Measurements from ENCODE around the gene REEP6.

The REEP6 gene

GRCh38 chr19:1457892-1458291, 33.1 kb upstream of the REEP6 start:
- Histone ChIP-seq H3K9ac (ENCODE audit: low read depth in 1 of 2, low read length in 2 of 2) (no peak overlapping the region), H3K9me3 (ENCODE audit: control insufficient read depth in 1 of 2, low read length in 2 of 2) (no peaks in the 10 kb centered on the region), H3K4me1 (ENCODE audit: control insufficient read depth in 1 of 2, insufficient read depth in 2 of 2, low read length in 2 of 2) (peaks cover 0 to 22% of the 10 kb centered on the region in 2 donors), H3K27ac (ENCODE audit: low read depth, low read length) (no peak overlapping the region), H3K27me3 (ENCODE audit: control insufficient read depth in 1 of 2, insufficient read depth in 2 of 2, low read length in 2 of 2) (peaks cover 47 to 50% of the 10 kb centered on the region in 2 donors), H3K4me3 (ENCODE audit: low read depth in 1 of 2, low read length in 2 of 2) (no peak overlapping the region), H3K36me3 (ENCODE audit: control insufficient read depth in 1 of 2, insufficient read depth in 2 of 2, low read length in 2 of 2) (no peaks in the 10 kb centered on the region)

GRCh38 chr19:1459479-1459878, 31.5 kb upstream of the REEP6 start:
- H3K4me1 ChIP-seq (ENCODE audit: control insufficient read depth in 1 of 2, insufficient read depth in 2 of 2, low read length in 2 of 2) = peaks cover 0 to 17% of the 10 kb centered on the region in 2 donors
- H3K27ac ChIP-seq (ENCODE audit: low read depth, low read length) = no peak overlapping the region
- H3K36me3 ChIP-seq (ENCODE audit: control insufficient read depth in 1 of 2, insufficient read depth in 2 of 2, low read length in 2 of 2) = no peaks in the 10 kb centered on the region
- H3K9me3 ChIP-seq (ENCODE audit: control insufficient read depth in 1 of 2, low read length in 2 of 2) = no peaks in the 10 kb centered on the region
- peaks cover 33 to 36% of the 10 kb centered on the region in 2 donors for H3K27me3 ChIP-seq (ENCODE audit: control insufficient read depth in 1 of 2, insufficient read depth in 2 of 2, low read length in 2 of 2)
- H3K9ac ChIP-seq (ENCODE audit: low read depth in 1 of 2, low read length in 2 of 2) = no peak overlapping the region
- no peak overlapping the region for H3K4me3 ChIP-seq (ENCODE audit: low read depth in 1 of 2, low read length in 2 of 2)

DNA sequence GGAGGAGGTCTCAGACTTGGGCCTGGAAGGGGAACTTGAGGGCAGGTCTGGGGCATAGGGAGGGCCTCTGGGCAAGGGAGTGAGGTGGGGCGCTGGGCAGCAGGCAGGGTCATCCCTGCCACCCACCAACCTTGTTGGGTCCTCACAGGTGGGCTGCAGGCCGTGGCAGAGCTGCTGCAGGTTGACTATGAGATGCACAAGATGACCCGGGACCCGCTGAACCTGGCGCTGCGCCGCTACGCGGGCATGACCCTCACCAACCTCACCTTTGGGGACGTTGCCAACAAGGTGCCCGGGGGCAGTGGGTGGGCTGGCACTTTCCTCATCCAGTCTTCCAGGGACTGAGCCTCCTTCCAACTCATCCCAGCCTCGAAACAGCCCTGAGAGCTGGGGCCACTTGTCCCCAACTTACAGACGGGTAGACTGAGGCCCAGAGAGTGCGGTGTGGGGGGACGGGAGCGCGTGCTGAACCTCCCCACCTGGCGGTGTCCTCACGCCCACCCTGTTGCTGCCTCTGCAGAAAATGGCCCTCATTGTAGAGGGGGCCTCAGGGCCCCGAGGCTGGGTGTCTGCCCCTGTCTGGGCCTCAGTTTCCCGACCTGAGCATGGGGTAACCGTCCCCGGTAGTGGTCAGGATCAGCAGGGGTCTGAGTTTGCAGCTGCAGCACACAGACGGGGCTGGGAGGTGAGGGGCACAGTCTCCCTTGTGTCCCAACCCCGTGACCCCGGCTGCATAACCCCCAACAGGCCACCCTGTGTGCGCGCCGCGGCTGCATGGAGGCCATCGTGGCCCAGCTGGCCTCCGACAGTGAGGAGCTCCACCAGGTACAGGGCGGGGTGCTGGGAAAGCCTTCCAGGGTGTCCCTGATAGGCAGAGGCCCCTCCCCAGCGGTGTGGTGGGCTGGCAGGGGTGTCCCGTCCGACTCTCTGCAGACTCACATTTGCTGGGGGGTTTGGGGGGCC, 30.7 kb upstream of the REEP6 start:
- no peaks in the 10 kb centered on the region for H3K9me3 ChIP-seq (ENCODE audit: control insufficient read depth in 1 of 2, low read length in 2 of 2)
- H3K27me3 ChIP-seq (ENCODE audit: control insufficient read depth in 1 of 2, insufficient read depth in 2 of 2, low read length in 2 of 2) = peaks cover 33 to 36% of the 10 kb centered on the region in 2 donors
- H3K27ac ChIP-seq (ENCODE audit: low read depth, low read length) = no peak overlapping the region
- H3K9ac ChIP-seq (ENCODE audit: low read depth in 1 of 2, low read length in 2 of 2) = no peak overlapping the region
- H3K4me1 ChIP-seq (ENCODE audit: control insufficient read depth in 1 of 2, insufficient read depth in 2 of 2, low read length in 2 of 2) = peaks cover 0 to 12% of the 10 kb centered on the region in 2 donors
- H3K4me3 ChIP-seq (ENCODE audit: low read depth in 1 of 2, low read length in 2 of 2) = no peak overlapping the region
- no peaks in the 10 kb centered on the region for H3K36me3 ChIP-seq (ENCODE audit: control insufficient read depth in 1 of 2, insufficient read depth in 2 of 2, low read length in 2 of 2)

- H3K27me3 ChIP-seq (ENCODE audit: control insufficient read depth in 1 of 2, insufficient read depth in 2 of 2, low read length in 2 of 2) = peaks cover 28 to 35% of the 10 kb centered on the region in 2 donors
- no peak overlapping the region for H3K9ac ChIP-seq (ENCODE audit: low read depth in 1 of 2, low read length in 2 of 2)
- H3K4me3 ChIP-seq (ENCODE audit: low read depth in 1 of 2, low read length in 2 of 2) = no peak overlapping the region
- no peaks in the 10 kb centered on the region for H3K9me3 ChIP-seq (ENCODE audit: control insufficient read depth in 1 of 2, low read length in 2 of 2)
- no peaks in the 10 kb centered on the region for H3K36me3 ChIP-seq (ENCODE audit: control insufficient read depth in 1 of 2, insufficient read depth in 2 of 2, low read length in 2 of 2)
- H3K4me1 ChIP-seq (ENCODE audit: control insufficient read depth in 1 of 2, insufficient read depth in 2 of 2, low read length in 2 of 2) = peaks cover 0 to 3% of the 10 kb centered on the region in 2 donors
- no peak overlapping the region for H3K27ac ChIP-seq (ENCODE audit: low read depth, low read length)
Measured at GRCh38 chr19:1461862-1462261, 29.1 kb upstream of the REEP6 start.

DNA sequence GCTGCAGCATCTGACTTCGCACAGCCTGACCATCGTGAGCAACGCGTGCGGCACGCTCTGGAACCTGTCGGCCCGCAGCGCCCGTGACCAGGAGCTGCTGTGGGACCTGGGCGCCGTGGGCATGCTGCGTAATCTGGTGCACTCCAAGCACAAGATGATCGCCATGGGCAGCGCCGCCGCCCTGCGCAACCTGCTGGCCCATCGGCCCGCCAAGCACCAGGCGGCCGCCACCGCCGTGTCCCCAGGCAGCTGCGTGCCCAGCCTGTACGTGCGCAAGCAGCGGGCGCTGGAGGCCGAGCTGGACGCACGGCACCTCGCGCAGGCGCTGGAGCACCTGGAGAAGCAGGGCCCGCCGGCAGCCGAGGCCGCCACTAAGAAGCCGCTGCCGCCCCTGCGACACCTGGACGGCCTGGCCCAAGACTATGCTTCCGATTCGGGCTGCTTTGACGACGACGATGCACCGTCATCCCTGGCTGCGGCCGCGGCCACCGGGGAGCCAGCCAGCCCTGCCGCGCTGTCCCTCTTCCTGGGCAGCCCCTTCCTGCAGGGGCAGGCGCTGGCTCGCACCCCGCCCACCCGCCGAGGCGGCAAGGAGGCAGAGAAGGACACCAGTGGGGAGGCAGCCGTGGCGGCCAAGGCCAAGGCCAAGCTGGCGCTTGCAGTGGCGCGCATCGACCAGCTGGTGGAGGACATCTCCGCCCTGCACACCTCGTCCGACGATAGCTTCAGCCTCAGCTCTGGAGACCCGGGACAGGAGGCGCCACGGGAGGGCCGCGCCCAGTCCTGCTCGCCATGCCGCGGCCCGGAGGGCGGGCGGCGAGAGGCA, 25.6 kb upstream of the REEP6 start:
- Histone ChIP-seq H3K9ac (ENCODE audit: low read depth in 1 of 2, low read length in 2 of 2) (no peak overlapping the region), H3K4me3 (ENCODE audit: low read depth in 1 of 2, low read length in 2 of 2) (no peak overlapping the region), H3K9me3 (ENCODE audit: control insufficient read depth in 1 of 2, low read length in 2 of 2) (no peaks in the 10 kb centered on the region), H3K27me3 (ENCODE audit: control insufficient read depth in 1 of 2, insufficient read depth in 2 of 2, low read length in 2 of 2) (peaks cover 25 to 32% of the 10 kb centered on the region in 2 donors), H3K27ac (ENCODE audit: low read depth, low read length) (no peak overlapping the region), H3K36me3 (ENCODE audit: control insufficient read depth in 1 of 2, insufficient read depth in 2 of 2, low read length in 2 of 2) (no peaks in the 10 kb centered on the region), H3K4me1 (ENCODE audit: control insufficient read depth in 1 of 2, insufficient read depth in 2 of 2, low read length in 2 of 2) (peaks cover 6 to 17% of the 10 kb centered on the region in 2 donors)

GRCh38 chr19:1466018-1466460, 24.9 kb upstream of the REEP6 start:
- no peak overlapping the region for H3K4me3 ChIP-seq (ENCODE audit: low read depth in 1 of 2, low read length in 2 of 2)
- no peaks in the 10 kb centered on the region for H3K36me3 ChIP-seq (ENCODE audit: control insufficient read depth in 1 of 2, insufficient read depth in 2 of 2, low read length in 2 of 2)
- peaks cover 31 to 36% of the 10 kb centered on the region in 2 donors for H3K27me3 ChIP-seq (ENCODE audit: control insufficient read depth in 1 of 2, insufficient read depth in 2 of 2, low read length in 2 of 2)
- no peaks in the 10 kb centered on the region for H3K9me3 ChIP-seq (ENCODE audit: control insufficient read depth in 1 of 2, low read length in 2 of 2)
- no peak overlapping the region for H3K9ac ChIP-seq (ENCODE audit: low read depth in 1 of 2, low read length in 2 of 2)
- H3K27ac ChIP-seq (ENCODE audit: low read depth, low read length) = no peak overlapping the region
- H3K4me1 ChIP-seq (ENCODE audit: control insufficient read depth in 1 of 2, insufficient read depth in 2 of 2, low read length in 2 of 2) = peaks cover 11 to 23% of the 10 kb centered on the region in 2 donors

- Histone ChIP-seq H3K4me3 (ENCODE audit: low read depth in 1 of 2, low read length in 2 of 2) (no peak overlapping the region), H3K27me3 (ENCODE audit: control insufficient read depth in 1 of 2, insufficient read depth in 2 of 2, low read length in 2 of 2) (peaks cover 37 to 42% of the 10 kb centered on the region in 2 donors), H3K9ac (ENCODE audit: low read depth in 1 of 2, low read length in 2 of 2) (no peak overlapping the region), H3K36me3 (ENCODE audit: control insufficient read depth in 1 of 2, insufficient read depth in 2 of 2, low read length in 2 of 2) (no peaks in the 10 kb centered on the region), H3K27ac (ENCODE audit: low read depth, low read length) (no peak overlapping the region), H3K9me3 (ENCODE audit: control insufficient read depth in 1 of 2, low read length in 2 of 2) (no peaks in the 10 kb centered on the region), H3K4me1 (ENCODE audit: control insufficient read depth in 1 of 2, insufficient read depth in 2 of 2, low read length in 2 of 2) (peaks cover 17 to 29% of the 10 kb centered on the region in 2 donors)
Measured at GRCh38 chr19:1466461-1467214, 24.3 kb upstream of the REEP6 start.

DNA sequence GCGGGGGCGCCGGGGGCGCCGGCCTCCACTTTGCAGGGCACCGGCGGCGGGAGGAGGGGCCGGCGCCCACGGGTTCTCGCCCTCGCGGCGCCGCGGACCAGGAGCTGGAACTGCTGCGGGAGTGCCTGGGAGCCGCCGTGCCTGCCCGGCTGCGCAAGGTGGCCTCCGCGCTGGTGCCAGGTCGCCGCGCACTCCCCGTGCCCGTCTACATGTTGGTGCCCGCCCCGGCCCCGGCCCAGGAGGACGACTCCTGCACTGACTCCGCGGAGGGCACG, 23.8 kb upstream of the REEP6 start:
- Histone ChIP-seq H3K27ac (ENCODE audit: low read depth, low read length) (no peak overlapping the region), H3K27me3 (ENCODE audit: control insufficient read depth in 1 of 2, insufficient read depth in 2 of 2, low read length in 2 of 2) (peaks cover 42 to 47% of the 10 kb centered on the region in 2 donors)

DNA sequence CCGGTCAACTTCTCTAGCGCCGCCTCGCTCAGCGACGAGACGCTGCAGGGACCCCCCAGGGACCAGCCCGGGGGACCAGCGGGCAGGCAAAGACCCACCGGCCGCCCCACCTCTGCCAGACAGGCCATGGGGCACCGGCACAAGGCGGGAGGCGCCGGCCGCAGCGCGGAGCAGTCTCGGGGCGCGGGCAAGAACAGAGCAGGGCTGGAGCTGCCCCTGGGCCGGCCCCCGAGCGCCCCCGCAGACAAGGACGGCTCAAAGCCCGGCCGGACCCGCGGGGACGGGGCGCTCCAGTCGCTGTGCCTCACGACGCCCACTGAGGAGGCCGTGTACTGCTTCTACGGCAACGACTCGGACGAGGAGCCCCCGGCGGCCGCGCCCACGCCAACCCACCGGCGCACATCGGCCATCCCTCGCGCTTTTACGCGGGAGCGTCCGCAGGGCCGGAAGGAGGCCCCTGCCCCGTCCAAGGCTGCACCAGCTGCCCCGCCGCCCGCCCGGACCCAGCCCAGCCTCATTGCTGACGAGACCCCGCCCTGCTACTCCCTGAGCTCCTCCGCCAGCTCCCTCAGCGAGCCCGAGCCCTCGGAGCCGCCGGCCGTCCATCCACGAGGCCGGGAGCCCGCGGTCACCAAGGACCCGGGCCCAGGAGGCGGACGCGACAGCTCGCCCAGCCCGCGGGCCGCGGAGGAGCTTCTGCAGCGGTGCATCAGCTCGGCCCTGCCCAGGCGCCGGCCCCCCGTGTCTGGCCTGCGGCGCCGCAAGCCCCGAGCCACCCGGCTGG, 23.3 kb upstream of the REEP6 start:
- no peaks in the 10 kb centered on the region for H3K9me3 ChIP-seq (ENCODE audit: control insufficient read depth in 1 of 2, low read length in 2 of 2)
- no peaks in the 10 kb centered on the region for H3K36me3 ChIP-seq (ENCODE audit: control insufficient read depth in 1 of 2, insufficient read depth in 2 of 2, low read length in 2 of 2)
- H3K4me1 ChIP-seq (ENCODE audit: control insufficient read depth in 1 of 2, insufficient read depth in 2 of 2, low read length in 2 of 2) = peaks cover 19 to 33% of the 10 kb centered on the region in 2 donors
- H3K4me3 ChIP-seq (ENCODE audit: low read depth in 1 of 2, low read length in 2 of 2) = no peak overlapping the region
- H3K9ac ChIP-seq (ENCODE audit: low read depth in 1 of 2, low read length in 2 of 2) = no peak overlapping the region
- H3K27ac ChIP-seq (ENCODE audit: low read depth, low read length) = no peak overlapping the region
- H3K27me3 ChIP-seq (ENCODE audit: control insufficient read depth in 1 of 2, insufficient read depth in 2 of 2, low read length in 2 of 2) = peaks cover 47 to 51% of the 10 kb centered on the region in 2 donors

More for the DNA sequence above, 23.8 kb upstream of the REEP6 start:
- Histone ChIP-seq H3K4me3 (ENCODE audit: low read depth in 1 of 2, low read length in 2 of 2) (no peak overlapping the region), H3K4me1 (ENCODE audit: control insufficient read depth in 1 of 2, insufficient read depth in 2 of 2, low read length in 2 of 2) (peaks cover 19 to 33% of the 10 kb centered on the region in 2 donors), H3K9me3 (ENCODE audit: control insufficient read depth in 1 of 2, low read length in 2 of 2) (no peaks in the 10 kb centered on the region), H3K36me3 (ENCODE audit: control insufficient read depth in 1 of 2, insufficient read depth in 2 of 2, low read length in 2 of 2) (no peaks in the 10 kb centered on the region), H3K9ac (ENCODE audit: low read depth in 1 of 2, low read length in 2 of 2) (no peak overlapping the region)

All from duodenal mucosa (tissue), 2 donors.